GM23338 (cell line): ENCODE data around the gene NMNAT1. TPM values are rescaled to one million over a fixed set of nuclear protein-coding genes. Genes with fewer than 3 reads are reported as not detected.
"Not testable (repeated sequence)": the region's sequence is repeated elsewhere in the genome, so short reads cannot be mapped to it uniquely, and the experiment has no call there.

ENCODE experiments used
- ATAC-seq: fragments of 200-7000 bp; cut with Tn5 transposase; 3 replicates; pipeline ENCODE4 v1.9.1; 2020
- DNase-seq: peaks from one replicate; pipeline ENCODE4 v3.0.0-alpha.2; 2015; ENCODE audit warnings: low spot score
- H2AFZ ChIP-seq: fragments of 200-600 bp; sonication (generic); 2 replicates; pipeline ENCODE4 v1.8.0; 2016; ENCODE audit warnings: antibody characterized with exemption, mild to moderate bottlenecking, moderate library complexity
- H3F3A ChIP-seq: fragments of 200-600 bp; sonication (generic); replicated peaks from 2 replicates; pipeline ENCODE4 v1.8.0; 2017; ENCODE audit warnings: antibody characterized with exemption, mixed run types, low read depth
- H3K27ac ChIP-seq: fragments of 200-600 bp; sonication (generic); 2 replicates; pipeline ENCODE4 v1.6.1; 2016; ENCODE audit warnings: low read depth
- H3K27me3 ChIP-seq: fragments of 200-600 bp; sonication (generic); 2 replicates; pipeline ENCODE4 v1.8.0; 2016; ENCODE audit warnings: mild to moderate bottlenecking, mixed run types, moderate library complexity; ENCODE audit not compliant: insufficient read depth
- H3K36me3 ChIP-seq: fragments of 200-600 bp; sonication (generic); 2 replicates; pipeline ENCODE4 v1.8.0; 2016; ENCODE audit warnings: mild to moderate bottlenecking; ENCODE audit not compliant: insufficient read depth
- H3K4me1 ChIP-seq: fragments of 200-600 bp; sonication (generic); 2 replicates; pipeline ENCODE4 v1.8.0; 2016; ENCODE audit warnings: mild to moderate bottlenecking, moderate library complexity; ENCODE audit not compliant: insufficient read depth
- H3K4me2 ChIP-seq: fragments of 200-600 bp; sonication (generic); 2 replicates; pipeline ENCODE4 v1.7.1; 2017; ENCODE audit warnings: mixed run types
- H3K4me3 ChIP-seq: fragments of 200-600 bp; sonication (generic); 2 replicates; pipeline ENCODE4 v1.6.1; 2016; ENCODE audit warnings: mixed run types
- H3K79me2 ChIP-seq: fragments of 200-600 bp; sonication (generic); replicated peaks from 2 replicates; pipeline ENCODE4 v1.8.0; 2017; ENCODE audit warnings: mild to moderate bottlenecking; ENCODE audit not compliant: insufficient read depth
- H3K9me2 ChIP-seq: fragments of 200-600 bp; sonication (generic); 2 replicates; pipeline ENCODE4 v1.8.0; 2017; ENCODE audit not compliant: insufficient read depth
- H4K20me1 ChIP-seq: fragments of 200-600 bp; sonication (generic); replicated peaks from 2 replicates; pipeline ENCODE4 v1.8.0; 2017; ENCODE audit warnings: mild to moderate bottlenecking; ENCODE audit not compliant: insufficient read depth
- H3K27ac Mint-ChIP-seq: 2 replicates; pipeline ENCODE4 v1.8.0; 2020; ENCODE audit warnings: inconsistent platforms, mild to moderate bottlenecking, moderate library complexity, mixed read lengths
- H3K27me3 Mint-ChIP-seq: 3 replicates; pipeline ENCODE4 v1.8.0; 2022; ENCODE audit warnings: low read depth, mild to moderate bottlenecking, moderate library complexity, mixed read lengths, inconsistent platforms; ENCODE audit not compliant: insufficient read depth, poor library complexity
- H3K36me3 Mint-ChIP-seq: 3 replicates; pipeline ENCODE4 v1.8.0; 2021; ENCODE audit warnings: low read depth, mild to moderate bottlenecking, inconsistent platforms, moderate library complexity, mixed read lengths
- H3K4me1 Mint-ChIP-seq: 3 replicates; pipeline ENCODE4 v1.8.0; 2020; ENCODE audit warnings: mild to moderate bottlenecking, inconsistent platforms, mixed read lengths
- H3K4me3 Mint-ChIP-seq: 3 replicates; pipeline ENCODE4 v1.8.0; 2021; ENCODE audit warnings: moderate library complexity, mild to moderate bottlenecking, inconsistent platforms, mixed read lengths
- H3K9me3 Mint-ChIP-seq: 3 replicates; pipeline ENCODE4 v1.8.0; 2020; ENCODE audit warnings: moderate library complexity, mild to moderate bottlenecking, inconsistent platforms, mixed read lengths
- ETS1 ChIP-seq: IDR thresholded peaks from 2 replicates; pipeline ENCODE4 v1.6.1; 2016; ENCODE audit warnings: antibody characterized with exemption
- EZH2 ChIP-seq: fragments of 200-600 bp; sonication (generic); IDR thresholded peaks from one replicate; pipeline ENCODE4 v1.8.0; 2017; ENCODE audit warnings: antibody characterized with exemption, mild to moderate bottlenecking, low read depth; ENCODE audit not compliant: unreplicated experiment
- JUNB ChIP-seq: IDR thresholded peaks from one replicate; pipeline ENCODE4 v1.6.1; 2016; ENCODE audit warnings: antibody characterized with exemption; ENCODE audit not compliant: unreplicated experiment
- POLR2AphosphoS5 ChIP-seq: IDR thresholded peaks from 2 replicates; pipeline ENCODE4 v1.6.1; 2016; ENCODE audit warnings: antibody characterized with exemption, low read depth
- STAT1 ChIP-seq: IDR thresholded peaks from one replicate; pipeline ENCODE4 v1.6.1; 2016; ENCODE audit warnings: antibody characterized with exemption; ENCODE audit not compliant: unreplicated experiment
- polyA plus RNA-seq: library from polyadenylated mRNA; unstranded; fragments of >200 nt; fragmentation: Nextera tagmentation; extraction: Ambion mirVana; gene quantifications from 2 replicates; pipeline ENCODE4 v1.2.1, GENCODE V29; 2016
- total RNA-seq: library from RNA; depleted of rRNA; stranded (reverse); fragments of >200 nt; shearing (Covaris generic); gene quantifications from 2 replicates; pipeline ENCODE4 v1.2.3, GENCODE V29; 2014
- TF ChIP-seq, protein P1 (sequence below): fragments of 250-450 bp; sonication (Bioruptor Pico); IDR thresholded peaks from 2 replicates; pipeline ENCODE4 v1.5.0; 2020; ENCODE audit warnings: mild to moderate bottlenecking, moderate library complexity
- TF ChIP-seq, protein P2 (sequence below): IDR thresholded peaks from one replicate; pipeline ENCODE4 v1.6.1; 2018; ENCODE audit warnings: antibody characterized with exemption; ENCODE audit not compliant: unreplicated experiment

The NMNAT1 gene
- total and polyA plus RNA-seq, 2 experiments from 2014 or later, result 2.5 to 3.9 TPM

- H3K9me3 Mint-ChIP-seq, H3K9me2 ChIP-seq, ATAC-seq, H3K4me2 ChIP-seq, H3K27me3 Mint-ChIP-seq, H4K20me1 ChIP-seq, H3K4me1 ChIP-seq, H3K79me2 ChIP-seq, H3K36me3 ChIP-seq, H3K27ac Mint-ChIP-seq, H2AFZ ChIP-seq, H3K4me1 Mint-ChIP-seq, H3K4me3 Mint-ChIP-seq, H3K36me3 Mint-ChIP-seq, DNase-seq, H3K27me3 ChIP-seq, H3F3A ChIP-seq, H3K27ac ChIP-seq, H3K4me3 ChIP-seq: not testable (repeated sequence)
These were observed 77.4 kb downstream of the NMNAT1 start for GRCh38 chr1:10020678-10021077.

GRCh38 chr1:10021992-10022391, 78.7 kb downstream of the NMNAT1 start:
- ATAC-seq, result not testable (repeated sequence)

GRCh38 chr1:10022656-10023055, 79.4 kb downstream of the NMNAT1 start:
- Histone ChIP-seq H3F3A (no peaks in the 10 kb centered on the region), H3K36me3 (no peaks in the 10 kb centered on the region), H3K9me2 (no peaks in the 10 kb centered on the region; the same call in 1 of the 2 replicates), H3K27ac (no peak overlapping the region), H3K27me3 (no peaks in the 10 kb centered on the region), H3K79me2 (no peaks in the 10 kb centered on the region), H2AFZ (no peak overlapping the region), H4K20me1 (no peaks in the 10 kb centered on the region), H3K4me2 (no peak overlapping the region), H3K4me1 (no peaks in the 10 kb centered on the region), H3K4me3 (no peak overlapping the region)
- H3K4me1 Mint-ChIP-seq, result no peaks in the 10 kb centered on the region
- no peak overlapping the region for H3K4me3 Mint-ChIP-seq
- H3K27me3 Mint-ChIP-seq, result peaks cover 3% of the 10 kb centered on the region
- ATAC-seq (no peak), DNase-seq (no peak)
- H3K27ac Mint-ChIP-seq, result no peak overlapping the region
- H3K9me3 Mint-ChIP-seq, result no peaks in the 10 kb centered on the region
- H3K36me3 Mint-ChIP-seq, result no peaks in the 10 kb centered on the region
- TF ChIP-seq STAT1 (no peak), JUNB (no peak), EZH2 (no peak), POLR2AphosphoS5 (no peak), ETS1 (no peak)
- TF ChIP-seq, protein P1, sequence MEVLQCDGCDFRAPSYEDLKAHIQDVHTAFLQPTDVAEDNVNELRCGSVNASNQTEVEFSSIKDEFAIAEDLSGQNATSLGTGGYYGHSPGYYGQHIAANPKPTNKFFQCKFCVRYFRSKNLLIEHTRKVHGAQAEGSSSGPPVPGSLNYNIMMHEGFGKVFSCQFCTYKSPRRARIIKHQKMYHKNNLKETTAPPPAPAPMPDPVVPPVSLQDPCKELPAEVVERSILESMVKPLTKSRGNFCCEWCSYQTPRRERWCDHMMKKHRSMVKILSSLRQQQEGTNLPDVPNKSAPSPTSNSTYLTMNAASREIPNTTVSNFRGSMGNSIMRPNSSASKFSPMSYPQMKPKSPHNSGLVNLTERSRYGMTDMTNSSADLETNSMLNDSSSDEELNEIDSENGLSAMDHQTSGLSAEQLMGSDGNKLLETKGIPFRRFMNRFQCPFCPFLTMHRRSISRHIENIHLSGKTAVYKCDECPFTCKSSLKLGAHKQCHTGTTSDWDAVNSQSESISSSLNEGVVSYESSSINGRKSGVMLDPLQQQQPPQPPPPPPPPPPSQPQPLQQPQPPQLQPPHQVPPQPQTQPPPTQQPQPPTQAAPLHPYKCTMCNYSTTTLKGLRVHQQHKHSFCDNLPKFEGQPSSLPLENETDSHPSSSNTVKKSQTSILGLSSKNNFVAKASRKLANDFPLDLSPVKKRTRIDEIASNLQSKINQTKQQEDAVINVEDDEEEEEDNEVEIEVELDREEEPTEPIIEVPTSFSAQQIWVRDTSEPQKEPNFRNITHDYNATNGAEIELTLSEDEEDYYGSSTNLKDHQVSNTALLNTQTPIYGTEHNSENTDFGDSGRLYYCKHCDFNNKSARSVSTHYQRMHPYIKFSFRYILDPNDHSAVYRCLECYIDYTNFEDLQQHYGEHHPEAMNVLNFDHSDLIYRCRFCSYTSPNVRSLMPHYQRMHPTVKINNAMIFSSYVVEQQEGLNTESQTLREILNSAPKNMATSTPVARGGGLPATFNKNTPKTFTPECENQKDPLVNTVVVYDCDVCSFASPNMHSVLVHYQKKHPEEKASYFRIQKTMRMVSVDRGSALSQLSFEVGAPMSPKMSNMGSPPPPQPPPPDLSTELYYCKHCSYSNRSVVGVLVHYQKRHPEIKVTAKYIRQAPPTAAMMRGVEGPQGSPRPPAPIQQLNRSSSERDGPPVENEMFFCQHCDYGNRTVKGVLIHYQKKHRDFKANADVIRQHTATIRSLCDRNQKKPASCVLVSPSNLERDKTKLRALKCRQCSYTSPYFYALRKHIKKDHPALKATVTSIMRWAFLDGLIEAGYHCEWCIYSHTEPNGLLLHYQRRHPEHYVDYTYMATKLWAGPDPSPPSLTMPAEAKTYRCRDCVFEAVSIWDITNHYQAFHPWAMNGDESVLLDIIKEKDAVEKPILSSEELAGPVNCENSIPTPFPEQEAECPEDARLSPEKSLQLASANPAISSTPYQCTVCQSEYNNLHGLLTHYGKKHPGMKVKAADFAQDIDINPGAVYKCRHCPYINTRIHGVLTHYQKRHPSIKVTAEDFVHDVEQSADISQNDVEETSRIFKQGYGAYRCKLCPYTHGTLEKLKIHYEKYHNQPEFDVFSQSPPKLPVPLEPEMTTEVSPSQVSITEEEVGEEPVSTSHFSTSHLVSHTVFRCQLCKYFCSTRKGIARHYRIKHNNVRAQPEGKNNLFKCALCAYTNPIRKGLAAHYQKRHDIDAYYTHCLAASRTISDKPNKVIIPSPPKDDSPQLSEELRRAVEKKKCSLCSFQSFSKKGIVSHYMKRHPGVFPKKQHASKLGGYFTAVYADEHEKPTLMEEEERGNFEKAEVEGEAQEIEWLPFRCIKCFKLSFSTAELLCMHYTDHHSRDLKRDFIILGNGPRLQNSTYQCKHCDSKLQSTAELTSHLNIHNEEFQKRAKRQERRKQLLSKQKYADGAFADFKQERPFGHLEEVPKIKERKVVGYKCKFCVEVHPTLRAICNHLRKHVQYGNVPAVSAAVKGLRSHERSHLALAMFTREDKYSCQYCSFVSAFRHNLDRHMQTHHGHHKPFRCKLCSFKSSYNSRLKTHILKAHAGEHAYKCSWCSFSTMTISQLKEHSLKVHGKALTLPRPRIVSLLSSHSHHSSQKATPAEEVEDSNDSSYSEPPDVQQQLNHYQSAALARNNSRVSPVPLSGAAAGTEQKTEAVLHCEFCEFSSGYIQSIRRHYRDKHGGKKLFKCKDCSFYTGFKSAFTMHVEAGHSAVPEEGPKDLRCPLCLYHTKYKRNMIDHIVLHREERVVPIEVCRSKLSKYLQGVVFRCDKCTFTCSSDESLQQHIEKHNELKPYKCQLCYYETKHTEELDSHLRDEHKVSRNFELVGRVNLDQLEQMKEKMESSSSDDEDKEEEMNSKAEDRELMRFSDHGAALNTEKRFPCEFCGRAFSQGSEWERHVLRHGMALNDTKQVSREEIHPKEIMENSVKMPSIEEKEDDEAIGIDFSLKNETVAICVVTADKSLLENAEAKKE, result no peak
- TF ChIP-seq, protein P2, sequence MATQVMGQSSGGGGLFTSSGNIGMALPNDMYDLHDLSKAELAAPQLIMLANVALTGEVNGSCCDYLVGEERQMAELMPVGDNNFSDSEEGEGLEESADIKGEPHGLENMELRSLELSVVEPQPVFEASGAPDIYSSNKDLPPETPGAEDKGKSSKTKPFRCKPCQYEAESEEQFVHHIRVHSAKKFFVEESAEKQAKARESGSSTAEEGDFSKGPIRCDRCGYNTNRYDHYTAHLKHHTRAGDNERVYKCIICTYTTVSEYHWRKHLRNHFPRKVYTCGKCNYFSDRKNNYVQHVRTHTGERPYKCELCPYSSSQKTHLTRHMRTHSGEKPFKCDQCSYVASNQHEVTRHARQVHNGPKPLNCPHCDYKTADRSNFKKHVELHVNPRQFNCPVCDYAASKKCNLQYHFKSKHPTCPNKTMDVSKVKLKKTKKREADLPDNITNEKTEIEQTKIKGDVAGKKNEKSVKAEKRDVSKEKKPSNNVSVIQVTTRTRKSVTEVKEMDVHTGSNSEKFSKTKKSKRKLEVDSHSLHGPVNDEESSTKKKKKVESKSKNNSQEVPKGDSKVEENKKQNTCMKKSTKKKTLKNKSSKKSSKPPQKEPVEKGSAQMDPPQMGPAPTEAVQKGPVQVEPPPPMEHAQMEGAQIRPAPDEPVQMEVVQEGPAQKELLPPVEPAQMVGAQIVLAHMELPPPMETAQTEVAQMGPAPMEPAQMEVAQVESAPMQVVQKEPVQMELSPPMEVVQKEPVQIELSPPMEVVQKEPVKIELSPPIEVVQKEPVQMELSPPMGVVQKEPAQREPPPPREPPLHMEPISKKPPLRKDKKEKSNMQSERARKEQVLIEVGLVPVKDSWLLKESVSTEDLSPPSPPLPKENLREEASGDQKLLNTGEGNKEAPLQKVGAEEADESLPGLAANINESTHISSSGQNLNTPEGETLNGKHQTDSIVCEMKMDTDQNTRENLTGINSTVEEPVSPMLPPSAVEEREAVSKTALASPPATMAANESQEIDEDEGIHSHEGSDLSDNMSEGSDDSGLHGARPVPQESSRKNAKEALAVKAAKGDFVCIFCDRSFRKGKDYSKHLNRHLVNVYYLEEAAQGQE, result no peak

More at GRCh38 chr1:10021992-10022391, 78.7 kb downstream of the NMNAT1 start:
- H3K4me1 ChIP-seq, H3K27ac Mint-ChIP-seq, H3K4me3 Mint-ChIP-seq, H3K36me3 ChIP-seq, H3K27me3 Mint-ChIP-seq, H3F3A ChIP-seq, H4K20me1 ChIP-seq, DNase-seq, H3K27ac ChIP-seq, H3K36me3 Mint-ChIP-seq, H3K27me3 ChIP-seq, H3K9me2 ChIP-seq, H3K79me2 ChIP-seq, H3K4me3 ChIP-seq, H3K9me3 Mint-ChIP-seq, H2AFZ ChIP-seq, H3K4me2 ChIP-seq, H3K4me1 Mint-ChIP-seq: not testable (repeated sequence)
